Tibial nerve (tissue), 3 donors: ENCODE data around the gene PDZD2.

Experiments
- POLR2A ChIP-seq, 2 donors: fragments of 450-650 bp; IDR thresholded peaks; one replicate each; pipeline ENCODE4 v1.6.1; 2017; ENCODE audit warnings: antibody characterized with exemption in 2 of 2, mild to moderate bottlenecking in 2 of 2, moderate library complexity in 2 of 2
- TF ChIP-seq, protein P1 (sequence below), 5 experiments: fragments of 200-600 bp in 3 of 5; fragments of 450-650 bp in 2 of 5; sonication (generic) in 3 of 5; IDR thresholded peaks; one replicate each; pipeline ENCODE4 v1.5.1; 2016 to 2019; ENCODE audit warnings: antibody characterized with exemption in 5 of 5, mild to moderate bottlenecking in 3 of 5, moderate library complexity in 2 of 5

DNA sequence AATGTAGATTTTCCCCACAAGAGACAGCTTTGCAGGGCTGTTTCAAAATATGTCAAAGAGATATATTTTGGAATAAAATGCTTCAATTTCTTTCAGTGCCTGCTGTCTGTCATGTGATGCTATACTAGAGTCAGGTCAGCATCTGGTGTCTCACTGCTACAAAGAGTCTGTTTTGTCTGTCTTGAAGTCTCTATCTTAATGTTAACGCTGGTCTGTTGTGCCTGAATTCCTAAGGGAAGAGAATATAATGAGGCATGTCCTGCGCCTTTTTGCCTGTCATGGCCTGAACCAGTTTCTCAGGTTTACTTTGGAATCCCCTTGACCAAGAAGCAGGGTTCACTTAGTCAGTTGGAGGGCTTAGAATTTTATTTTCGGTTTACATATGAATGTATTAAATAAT is 176.4 kb downstream of the PDZD2 start:
- TF ChIP-seq, protein P1, sequence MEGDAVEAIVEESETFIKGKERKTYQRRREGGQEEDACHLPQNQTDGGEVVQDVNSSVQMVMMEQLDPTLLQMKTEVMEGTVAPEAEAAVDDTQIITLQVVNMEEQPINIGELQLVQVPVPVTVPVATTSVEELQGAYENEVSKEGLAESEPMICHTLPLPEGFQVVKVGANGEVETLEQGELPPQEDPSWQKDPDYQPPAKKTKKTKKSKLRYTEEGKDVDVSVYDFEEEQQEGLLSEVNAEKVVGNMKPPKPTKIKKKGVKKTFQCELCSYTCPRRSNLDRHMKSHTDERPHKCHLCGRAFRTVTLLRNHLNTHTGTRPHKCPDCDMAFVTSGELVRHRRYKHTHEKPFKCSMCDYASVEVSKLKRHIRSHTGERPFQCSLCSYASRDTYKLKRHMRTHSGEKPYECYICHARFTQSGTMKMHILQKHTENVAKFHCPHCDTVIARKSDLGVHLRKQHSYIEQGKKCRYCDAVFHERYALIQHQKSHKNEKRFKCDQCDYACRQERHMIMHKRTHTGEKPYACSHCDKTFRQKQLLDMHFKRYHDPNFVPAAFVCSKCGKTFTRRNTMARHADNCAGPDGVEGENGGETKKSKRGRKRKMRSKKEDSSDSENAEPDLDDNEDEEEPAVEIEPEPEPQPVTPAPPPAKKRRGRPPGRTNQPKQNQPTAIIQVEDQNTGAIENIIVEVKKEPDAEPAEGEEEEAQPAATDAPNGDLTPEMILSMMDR (IDR thresholded peaks at IDR 0.05), result no peak
- TF ChIP-seq POLR2A (IDR thresholded peaks at IDR 0.05), result no peak
